Measurements from ENCODE around the gene WFDC11.
A peak's percentile ranks its signal among the peaks of the same experiment; 100 is the strongest.
"Not testable (repeated sequence)": the region's sequence is repeated elsewhere in the genome, so short reads cannot be mapped to it uniquely, and the experiment has no call there.

WFDC11 gene

GRCh38 chr20:45701104-45701503, 31.1 kb upstream of the WFDC11 start:
- H3K9ac ChIP-seq (ENCODE audit: low read depth, low read length) = no peak overlapping the region
- H3K27me3 ChIP-seq (ENCODE audit: insufficient read depth, low read length, poor library complexity) = peaks cover 15% of the 10 kb centered on the region
- H3K79me2 ChIP-seq (ENCODE audit: insufficient read depth, low read length) = no peaks in the 10 kb centered on the region
- H2AFZ ChIP-seq (ENCODE audit: low read depth, low read length) = no peak overlapping the region
- DNase-seq (no peak), ATAC-seq (ENCODE audit: insufficient read depth, low read depth) (no peak)
- H3K4me3 ChIP-seq (ENCODE audit: low read depth in 1 of 2, low read length in 2 of 2) = no peak overlapping the region
- no peak overlapping the region for H3K27ac ChIP-seq (ENCODE audit: low read length)
- H4K20me1 ChIP-seq (ENCODE audit: insufficient read depth, low read length) = no peaks in the 10 kb centered on the region
- H3K4me2 ChIP-seq (ENCODE audit: insufficient read depth, low read length) = no peak overlapping the region
- no peaks in the 10 kb centered on the region for H3K4me1 ChIP-seq (ENCODE audit: insufficient read depth, low read length)
- H3K36me3 ChIP-seq (ENCODE audit: insufficient read depth, low read length) = no peaks in the 10 kb centered on the region
- no peaks in the 10 kb centered on the region for H3K9me3 ChIP-seq (ENCODE audit: insufficient read depth, low read length, severe bottlenecking)
- TF ChIP-seq CTCF (IDR thresholded peaks at IDR 0.05; ENCODE audit: borderline replicate concordance, extremely low read depth, low read length, poor library complexity, severe bottlenecking) (no peak), EZH2 (IDR thresholded peaks at IDR 0.05; ENCODE audit: borderline replicate concordance, low read depth, low read length, severe bottlenecking) (no peak)

- no peak overlapping the region for H3K27ac ChIP-seq (ENCODE audit: low read length)
Measured at GRCh38 chr20:45695496-45695895, 25.5 kb upstream of the WFDC11 start.

DNA sequence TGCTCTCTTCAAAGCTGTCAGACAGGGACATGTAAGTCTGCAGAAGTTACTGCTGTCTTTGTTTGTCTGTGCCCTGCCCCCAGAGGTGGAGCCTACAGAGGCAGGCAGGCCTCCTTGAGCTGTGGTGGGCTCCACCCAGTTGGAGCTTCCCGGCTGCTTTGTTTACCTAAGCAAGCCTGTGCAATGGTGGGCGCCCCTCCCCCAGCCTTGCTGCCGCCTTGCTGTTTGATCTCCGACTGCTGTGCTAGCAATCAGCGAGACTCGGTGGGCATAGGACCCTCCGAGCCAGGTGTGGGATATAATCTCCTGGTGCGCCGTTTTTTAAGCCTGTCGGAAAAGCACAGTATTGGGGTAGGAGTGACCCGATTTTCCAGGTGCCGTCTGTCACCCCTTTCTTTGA, 23.3 kb upstream of the WFDC11 start:
- not testable (repeated sequence) for H3K9ac ChIP-seq (ENCODE audit: low read depth, low read length); H3K36me3 ChIP-seq (ENCODE audit: insufficient read depth, low read length); H3K4me1 ChIP-seq (ENCODE audit: insufficient read depth, low read length); DNase-seq; H4K20me1 ChIP-seq (ENCODE audit: insufficient read depth, low read length); H3K4me2 ChIP-seq (ENCODE audit: insufficient read depth, low read length); H3K4me3 ChIP-seq (ENCODE audit: low read depth in 1 of 2, low read length in 2 of 2); ATAC-seq (ENCODE audit: insufficient read depth, low read depth); H3K79me2 ChIP-seq (ENCODE audit: insufficient read depth, low read length); H3K27ac ChIP-seq (ENCODE audit: low read length); H2AFZ ChIP-seq (ENCODE audit: low read depth, low read length); H3K27me3 ChIP-seq (ENCODE audit: insufficient read depth, low read length, poor library complexity); H3K9me3 ChIP-seq (ENCODE audit: insufficient read depth, low read length, severe bottlenecking)

More at GRCh38 chr20:45695496-45695895, 25.5 kb upstream of the WFDC11 start:
- Histone ChIP-seq H2AFZ (ENCODE audit: low read depth, low read length) (no peak overlapping the region), H3K27me3 (ENCODE audit: insufficient read depth, low read length, poor library complexity) (peaks cover 3% of the 10 kb centered on the region), H3K4me3 (ENCODE audit: low read depth in 1 of 2, low read length in 2 of 2) (no peak overlapping the region), H3K9me3 (ENCODE audit: insufficient read depth, low read length, severe bottlenecking) (no peaks in the 10 kb centered on the region), H3K9ac (ENCODE audit: low read depth, low read length) (no peak overlapping the region), H3K4me2 (ENCODE audit: insufficient read depth, low read length) (no peak overlapping the region), H4K20me1 (ENCODE audit: insufficient read depth, low read length) (no peaks in the 10 kb centered on the region), H3K4me1 (ENCODE audit: insufficient read depth, low read length) (no peaks in the 10 kb centered on the region), H3K79me2 (ENCODE audit: insufficient read depth, low read length) (no peaks in the 10 kb centered on the region), H3K36me3 (ENCODE audit: insufficient read depth, low read length) (no peaks in the 10 kb centered on the region)
- TF ChIP-seq CTCF (IDR thresholded peaks at IDR 0.05; ENCODE audit: borderline replicate concordance, extremely low read depth, low read length, poor library complexity, severe bottlenecking) (no peak), EZH2 (IDR thresholded peaks at IDR 0.05; ENCODE audit: borderline replicate concordance, low read depth, low read length, severe bottlenecking) (no peak)
- ATAC-seq (ENCODE audit: insufficient read depth, low read depth) = no peak
- DNase-seq = no peak

GRCh38 chr20:45685896-45686295, 15.9 kb upstream of the WFDC11 start:
- no peak overlapping the region for H3K4me2 ChIP-seq (ENCODE audit: insufficient read depth, low read length)
- no peaks in the 10 kb centered on the region for H3K36me3 ChIP-seq (ENCODE audit: insufficient read depth, low read length)
- TF ChIP-seq CTCF (IDR thresholded peaks at IDR 0.05; ENCODE audit: borderline replicate concordance, extremely low read depth, low read length, poor library complexity, severe bottlenecking) = peak; percentile 53
- TF ChIP-seq EZH2 (IDR thresholded peaks at IDR 0.05; ENCODE audit: borderline replicate concordance, low read depth, low read length, severe bottlenecking) = no peak
- no peak overlapping the region for H3K4me3 ChIP-seq (ENCODE audit: low read depth in 1 of 2, low read length in 2 of 2)
- no peaks in the 10 kb centered on the region for H3K27me3 ChIP-seq (ENCODE audit: insufficient read depth, low read length, poor library complexity)
- no peaks in the 10 kb centered on the region for H3K4me1 ChIP-seq (ENCODE audit: insufficient read depth, low read length)
- no peaks in the 10 kb centered on the region for H3K79me2 ChIP-seq (ENCODE audit: insufficient read depth, low read length)
- H3K9ac ChIP-seq (ENCODE audit: low read depth, low read length) = no peak overlapping the region
- no peak overlapping the region for H2AFZ ChIP-seq (ENCODE audit: low read depth, low read length)
- H3K27ac ChIP-seq (ENCODE audit: low read length) = no peak overlapping the region
- no peaks in the 10 kb centered on the region for H4K20me1 ChIP-seq (ENCODE audit: insufficient read depth, low read length)
- DNase-seq (no peak), ATAC-seq (ENCODE audit: insufficient read depth, low read depth) (no peak)
- H3K9me3 ChIP-seq (ENCODE audit: insufficient read depth, low read length, severe bottlenecking) = no peaks in the 10 kb centered on the region
